Gastrocnemius medialis (tissue), 4 donors: ENCODE data around the gene ATP1B1. TPM values are rescaled to one million over a fixed set of nuclear protein-coding genes. Genes with fewer than 3 reads are reported as not detected.
"Not testable (repeated sequence)": the region's sequence is repeated elsewhere in the genome, so short reads cannot be mapped to it uniquely, and the experiment has no call there.

Experiments
- ATAC-seq, 2 donors: fragments of 150-250 bp; one replicate each; pipeline ENCODE4 v1.9.1; 2016
- DNase-seq, 2 donors: peaks; one replicate each; pipeline ENCODE4 v3.0.0-alpha.2; 2019
- H3K27ac ChIP-seq, 4 donors: fragments of 200-600 bp; sonication (generic); 1 replicate in 1 of 4; 2 replicates in 3 of 4; pipeline ENCODE4 v1.5.1; 2016 to 2018; ENCODE audit warnings: mild to moderate bottlenecking in 2 of 4, moderate library complexity in 1 of 4
- H3K27me3 ChIP-seq, 3 donors: fragments of 200-600 bp; sonication (generic) in 2 of 3; 1 replicate in 1 of 3; 2 replicates in 2 of 3; pipeline versions ENCODE4 v1.5.1 to v1.6.0; 2016 to 2019; ENCODE audit warnings: mild to moderate bottlenecking in 1 of 3, moderate library complexity in 1 of 3
- H3K36me3 ChIP-seq, 2 donors: fragments of 200-600 bp; sonication (generic) in 1 of 2; one replicate each; pipeline ENCODE4 v1.5.1; 2017 to 2018
- H3K4me1 ChIP-seq, 2 donors: fragments of 200-600 bp; sonication (generic) in 1 of 2; one replicate each; pipeline ENCODE4 v1.5.1; 2016 to 2017; ENCODE audit warnings: mild to moderate bottlenecking in 2 of 2
- H3K4me3 ChIP-seq, 4 donors: fragments of 200-600 bp; sonication (generic) in 3 of 4; 1 replicate in 1 of 4; 2 replicates in 3 of 4; pipeline ENCODE4 v1.5.1; 2016 to 2019; ENCODE audit warnings: mild to moderate bottlenecking in 2 of 4
- H3K9me3 ChIP-seq, 3 donors: fragments of 200-600 bp; sonication (generic) in 2 of 3; 1 replicate in 1 of 3; 2 replicates in 2 of 3; pipeline ENCODE4 v1.5.1; 2016 to 2019
- CTCF ChIP-seq, 5 experiments: fragments of 450-650 bp in 3 of 5; fragments of 200-600 bp in 2 of 5; sonication (generic) in 2 of 5; IDR thresholded peaks in 4 of 5; conservative IDR thresholded peaks in 1 of 5; 1 replicate in 4 of 5; 2 replicates in 1 of 5; pipeline ENCODE4 v1.5.1; 2016 to 2019; ENCODE audit warnings: antibody characterized with exemption in 5 of 5, mild to moderate bottlenecking in 3 of 5, moderate library complexity in 3 of 5
- POLR2A ChIP-seq, 2 donors: fragments of 450-650 bp; IDR thresholded peaks; one replicate each; pipeline ENCODE4 v1.6.1; 2017; ENCODE audit warnings: antibody characterized with exemption in 2 of 2, mild to moderate bottlenecking in 2 of 2, moderate library complexity in 2 of 2
- in situ Hi-C, 4 donors: fragments of 200-750 bp; cut with MboI; loops; one replicate each; pipeline versions ENCODE4 v1.15.0 to v1.8.0; 2017; ENCODE audit warnings: low sequenced_read_pairs in 4 of 4
- intact Hi-C: fragments of 100-400 bp; cut with DNase I; formaldehyde crosslinking; loops from one replicate; pipeline ENCODE4 v1.15.1; 2023; ENCODE audit warnings: low total_unique reads
- total RNA-seq, 4 donors: library from RNA; depleted of rRNA; stranded (reverse); fragments of >200 nt; gene quantifications; one replicate each; pipeline versions ENCODE4 v1.1.0 to v1.2.3, GENCODE V29; 2016

ATP1B1 gene
- total RNA-seq, 4 donors from 2014 or later, result 111 to 377 (median 324) TPM

GRCh38 chr1:169175461-169175860, 69.0 kb downstream of the ATP1B1 start:
- Histone ChIP-seq H3K27me3 (no peaks in the 10 kb centered on the region), H3K4me1 (no peaks in the 10 kb centered on the region), H3K4me3 (no peak overlapping the region), H3K27ac (no peak overlapping the region), H3K36me3 (no peaks in the 10 kb centered on the region), H3K9me3 (no peaks in the 10 kb centered on the region)
- DNase-seq (no peak), ATAC-seq (no peak)
- TF ChIP-seq CTCF (IDR thresholded peaks at IDR 0.05 in 4 of 5, conservative IDR thresholded peaks at IDR 0.05 in 1 of 5) (no peak), POLR2A (IDR thresholded peaks at IDR 0.05) (no peak)
- intact Hi-C loops (no loop called here), in situ Hi-C loops (no loop called here)

GRCh38 chr1:169179431-169179830, 72.9 kb downstream of the ATP1B1 start:
- H3K27me3 ChIP-seq, in situ Hi-C loops, H3K4me3 ChIP-seq, ATAC-seq, H3K9me3 ChIP-seq, DNase-seq, intact Hi-C loops, H3K36me3 ChIP-seq, H3K27ac ChIP-seq, H3K4me1 ChIP-seq: not testable (repeated sequence)

- H3K4me1 ChIP-seq, result peaks cover 9 to 10% of the 10 kb centered on the region in 2 donors
- no peaks in the 10 kb centered on the region for H3K27me3 ChIP-seq
- in situ Hi-C loops (no loop called here), intact Hi-C loops (no loop called here)
- TF ChIP-seq CTCF (IDR thresholded peaks at IDR 0.05 in 4 of 5, conservative IDR thresholded peaks at IDR 0.05 in 1 of 5) (no peak), POLR2A (IDR thresholded peaks at IDR 0.05) (no peak)
- no peaks in the 10 kb centered on the region for H3K9me3 ChIP-seq
- H3K4me3 ChIP-seq, result no peak overlapping the region
- no peak for ATAC-seq
- no peaks in the 10 kb centered on the region for H3K36me3 ChIP-seq
- DNase-seq, result no peak
- H3K27ac ChIP-seq, result no peak overlapping the region
Observed at GRCh38 chr1:169180174-169180573, 73.7 kb downstream of the ATP1B1 start.
